Osteoblast (primary cell): ENCODE data around the gene TBC1D9. TPM values are rescaled to one million over a fixed set of nuclear protein-coding genes. Genes with fewer than 3 reads are reported as not detected.

Experiments
- DNase-seq: peaks from one replicate; pipeline ENCODE4 v3.0.0; 2011; ENCODE audit warnings: low spot score, mixed read lengths; ENCODE audit not compliant: insufficient read length; ENCODE audit errors: missing footprints
- H2AFZ ChIP-seq: 2 replicates; pipeline ENCODE4 v1.6.0; 2011; ENCODE audit warnings: mild to moderate bottlenecking, low read length
- H3K27ac ChIP-seq: 2 replicates; pipeline ENCODE4 v1.5.1; 2011; ENCODE audit warnings: mild to moderate bottlenecking, low read depth, low read length, moderate library complexity
- H3K27me3 ChIP-seq: 2 replicates; pipeline ENCODE4 v1.6.0; 2012; ENCODE audit warnings: mild to moderate bottlenecking, control low read depth, inconsistent platforms, low read length, moderate library complexity; ENCODE audit not compliant: insufficient read depth
- H3K36me3 ChIP-seq: 2 replicates; pipeline ENCODE4 v1.5.1; 2011; ENCODE audit warnings: mild to moderate bottlenecking, low read length, control low read depth, moderate library complexity; ENCODE audit not compliant: insufficient read depth
- H3K4me1 ChIP-seq: 2 replicates; pipeline ENCODE4 v1.5.1; 2011; ENCODE audit warnings: mild to moderate bottlenecking, low read length, control low read depth, moderate library complexity; ENCODE audit not compliant: insufficient read depth
- H3K4me2 ChIP-seq: 2 replicates; pipeline ENCODE4 v1.6.0; 2011; ENCODE audit warnings: mild to moderate bottlenecking, low read length; ENCODE audit not compliant: insufficient read depth
- H3K4me3 ChIP-seq: fragments of 200-600 bp; sonication (generic); 3 replicates; pipeline ENCODE4 v1.5.1; 2012; ENCODE audit warnings: mild to moderate bottlenecking, low read length, inconsistent platforms; ENCODE audit not compliant: insufficient read depth
- H3K79me2 ChIP-seq: 2 replicates; pipeline ENCODE4 v1.6.0; 2012; ENCODE audit warnings: mild to moderate bottlenecking, low read length, control low read depth, inconsistent platforms; ENCODE audit not compliant: insufficient read depth
- H3K9me3 ChIP-seq: 2 replicates; pipeline ENCODE4 v1.5.1; 2011; ENCODE audit warnings: low read depth, low read length, control low read depth
- H4K20me1 ChIP-seq: 2 replicates; pipeline ENCODE4 v1.6.0; 2012; ENCODE audit warnings: mild to moderate bottlenecking, low read length, control low read depth; ENCODE audit not compliant: insufficient read depth
- total RNA-seq: library from RNA; depleted of rRNA; stranded (reverse); fragments of >200 nt; gene quantifications from 2 replicates; pipeline ENCODE4 v1.2.3, GENCODE V29; 2012
- TF ChIP-seq, protein P1 (sequence below): IDR thresholded peaks from 2 replicates; pipeline ENCODE4 v1.5.1; 2011; ENCODE audit warnings: mild to moderate bottlenecking, low read depth, low read length, moderate library complexity; ENCODE audit errors: extremely low read depth

Gene TBC1D9
- total RNA-seq, 1 donor: 19.5 TPM

DNA sequence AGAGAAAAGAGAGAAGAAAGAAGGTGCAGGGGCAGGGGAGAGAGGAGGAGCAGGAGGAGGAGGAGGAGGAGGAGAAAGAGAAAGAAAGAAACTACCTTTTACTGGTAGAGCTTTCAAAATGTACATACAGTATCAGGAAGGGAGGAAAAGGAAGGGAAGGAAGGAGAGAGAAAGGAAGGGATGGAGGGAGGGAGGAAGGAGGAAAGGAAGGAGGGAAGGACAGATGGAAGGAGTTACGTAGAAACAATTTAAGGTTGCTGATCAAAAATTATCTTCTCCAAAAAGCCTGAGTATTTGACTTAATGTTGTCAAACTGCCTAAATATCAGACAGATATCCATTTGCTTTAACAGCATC lies 13.4 kb downstream of the TBC1D9 start:
- peak overlapping the region; percentile 52 for H3K4me2 ChIP-seq
- TF ChIP-seq, protein P1, sequence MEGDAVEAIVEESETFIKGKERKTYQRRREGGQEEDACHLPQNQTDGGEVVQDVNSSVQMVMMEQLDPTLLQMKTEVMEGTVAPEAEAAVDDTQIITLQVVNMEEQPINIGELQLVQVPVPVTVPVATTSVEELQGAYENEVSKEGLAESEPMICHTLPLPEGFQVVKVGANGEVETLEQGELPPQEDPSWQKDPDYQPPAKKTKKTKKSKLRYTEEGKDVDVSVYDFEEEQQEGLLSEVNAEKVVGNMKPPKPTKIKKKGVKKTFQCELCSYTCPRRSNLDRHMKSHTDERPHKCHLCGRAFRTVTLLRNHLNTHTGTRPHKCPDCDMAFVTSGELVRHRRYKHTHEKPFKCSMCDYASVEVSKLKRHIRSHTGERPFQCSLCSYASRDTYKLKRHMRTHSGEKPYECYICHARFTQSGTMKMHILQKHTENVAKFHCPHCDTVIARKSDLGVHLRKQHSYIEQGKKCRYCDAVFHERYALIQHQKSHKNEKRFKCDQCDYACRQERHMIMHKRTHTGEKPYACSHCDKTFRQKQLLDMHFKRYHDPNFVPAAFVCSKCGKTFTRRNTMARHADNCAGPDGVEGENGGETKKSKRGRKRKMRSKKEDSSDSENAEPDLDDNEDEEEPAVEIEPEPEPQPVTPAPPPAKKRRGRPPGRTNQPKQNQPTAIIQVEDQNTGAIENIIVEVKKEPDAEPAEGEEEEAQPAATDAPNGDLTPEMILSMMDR: no peak
- no peak for DNase-seq
- no peak overlapping the region for H3K4me3 ChIP-seq
- no peaks in the 10 kb centered on the region for H3K27me3 ChIP-seq
- peaks cover 14% of the 10 kb centered on the region for H3K4me1 ChIP-seq
- H4K20me1 ChIP-seq: peaks cover 20% of the 10 kb centered on the region
- H2AFZ ChIP-seq: no peak overlapping the region
- peaks cover 23% of the 10 kb centered on the region for H3K79me2 ChIP-seq
- H3K9me3 ChIP-seq: no peaks in the 10 kb centered on the region
- no peak overlapping the region for H3K27ac ChIP-seq
- H3K36me3 ChIP-seq: no peaks in the 10 kb centered on the region

DNA sequence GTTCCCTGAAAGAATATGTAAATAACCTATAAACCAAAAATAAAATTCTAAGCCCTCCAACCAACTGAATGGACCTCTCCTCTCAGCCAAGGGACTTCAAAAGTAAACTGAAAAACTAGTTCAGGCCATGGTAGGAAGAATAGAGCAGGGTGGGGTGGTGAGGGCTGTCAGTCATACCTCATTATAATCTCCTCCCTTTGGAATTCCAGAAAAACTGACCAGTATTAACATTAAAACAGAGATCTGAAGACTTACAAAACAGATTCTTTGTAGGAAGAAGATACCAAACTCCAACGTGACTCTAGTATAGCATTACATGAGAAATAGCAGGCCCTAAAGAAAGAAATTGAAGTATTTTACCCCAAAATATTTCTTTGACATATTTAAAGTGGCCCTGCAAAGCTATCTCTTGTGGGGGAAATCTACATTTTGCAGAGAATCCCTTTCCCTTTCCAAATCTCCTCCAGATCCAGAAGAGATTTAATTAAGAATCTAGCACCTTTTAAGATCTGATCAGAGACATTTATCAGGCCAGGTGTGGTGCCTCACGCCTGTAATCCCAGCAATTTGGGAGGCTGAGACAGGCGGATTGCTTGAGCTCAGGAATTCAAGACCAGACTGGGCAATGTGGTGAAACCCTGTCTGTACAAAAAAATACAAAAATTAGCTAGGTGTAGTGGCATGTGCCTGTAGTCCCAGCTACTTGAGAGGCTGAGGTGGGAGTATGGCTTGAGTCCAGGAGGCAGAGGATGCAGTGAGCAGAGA lies 15.1 kb downstream of the TBC1D9 start:
- Histone ChIP-seq H3K9me3 (no peaks in the 10 kb centered on the region), H3K4me1 (peaks cover 17% of the 10 kb centered on the region), H3K4me3 (no peak overlapping the region), H2AFZ (no peak overlapping the region), H3K36me3 (no peaks in the 10 kb centered on the region), H3K27me3 (no peaks in the 10 kb centered on the region), H4K20me1 (peaks cover 20% of the 10 kb centered on the region), H3K27ac (no peak overlapping the region), H3K4me2 (no peak overlapping the region), H3K79me2 (peaks cover 26% of the 10 kb centered on the region)
- DNase-seq: no peak
- TF ChIP-seq, protein P1: no peak

DNA sequence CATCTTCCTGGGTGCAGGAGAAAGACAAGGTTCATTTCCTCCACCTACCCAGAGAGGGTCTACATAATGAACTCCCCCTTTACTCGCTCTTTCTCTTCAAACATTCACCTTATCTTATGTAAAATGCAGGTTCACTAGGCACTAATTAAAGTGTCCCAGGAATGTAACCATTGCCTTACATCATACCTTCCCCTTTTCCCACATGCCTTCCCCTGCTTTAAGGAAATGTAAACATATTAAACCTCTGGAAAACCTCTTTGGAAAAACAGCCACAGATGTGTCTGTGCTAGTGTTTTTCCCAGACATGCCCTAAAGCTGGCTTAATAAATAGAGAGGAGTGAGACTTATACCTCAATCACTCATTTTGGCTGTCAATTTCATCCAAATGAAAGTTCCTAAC lies 15.8 kb downstream of the TBC1D9 start:
- Histone ChIP-seq H3K9me3 (no peaks in the 10 kb centered on the region), H3K4me1 (peaks cover 17% of the 10 kb centered on the region), H2AFZ (no peak overlapping the region), H3K27me3 (no peaks in the 10 kb centered on the region), H4K20me1 (peaks cover 20% of the 10 kb centered on the region), H3K36me3 (no peaks in the 10 kb centered on the region), H3K4me3 (no peak overlapping the region), H3K79me2 (peaks cover 30% of the 10 kb centered on the region), H3K27ac (no peak overlapping the region), H3K4me2 (no peak overlapping the region)
- no peak for DNase-seq
- TF ChIP-seq, protein P1: no peak

DNA sequence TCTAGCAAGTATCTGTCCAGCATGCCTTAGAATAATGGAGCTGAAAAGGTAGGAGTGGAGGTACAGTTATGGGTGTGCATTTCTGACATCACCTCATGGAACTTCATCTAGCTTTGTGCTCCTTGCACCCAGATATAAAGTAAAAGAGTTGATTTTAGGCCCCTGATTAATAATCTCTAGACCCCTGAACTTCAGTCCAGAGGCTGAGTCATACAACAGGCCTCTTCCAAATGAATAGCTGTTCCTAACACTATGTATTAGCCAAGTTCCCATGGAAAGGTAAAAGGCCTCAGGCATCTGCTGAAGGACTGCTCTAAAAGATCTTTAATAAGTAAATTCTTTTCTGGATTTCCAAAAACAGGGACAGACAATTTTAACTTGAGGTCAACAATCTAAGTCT lies 16.2 kb downstream of the TBC1D9 start:
- Histone ChIP-seq H3K79me2 (peaks cover 28% of the 10 kb centered on the region), H4K20me1 (peaks cover 20% of the 10 kb centered on the region), H3K4me1 (peaks cover 17% of the 10 kb centered on the region), H3K4me2 (no peak overlapping the region), H3K27me3 (no peaks in the 10 kb centered on the region), H3K27ac (no peak overlapping the region), H2AFZ (no peak overlapping the region), H3K9me3 (no peaks in the 10 kb centered on the region), H3K36me3 (no peaks in the 10 kb centered on the region), H3K4me3 (no peak overlapping the region)
- no peak for DNase-seq
- TF ChIP-seq, protein P1: no peak
